GM18520 (cell line): ENCODE measurements around the gene CEMIP2.

Experiments
- ATAC-seq: cut with Tn5 transposase; IDR thresholded peaks from one replicate; pipeline ENCODE4 v1.9.1; 2021; ENCODE audit not compliant: unreplicated experiment

Gene CEMIP2

GRCh38 chr9:71770170-71770569 lies 1.9 kb upstream of the CEMIP2 start:
- no peak for ATAC-seq

- ATAC-seq: peak; percentile 23
Observed at GRCh38 chr9:71769175-71770161, 1.2 kb upstream of the CEMIP2 start.

- no peak for ATAC-seq
Observed at GRCh38 chr9:71767776-71768321, 464 bp downstream of the CEMIP2 start.

- ATAC-seq: no peak
Observed at GRCh38 chr9:71767163-71767775, 1.0 kb downstream of the CEMIP2 start.

- peak; percentile 23 for ATAC-seq
Observed at GRCh38 chr9:71766663-71767062, 1.6 kb downstream of the CEMIP2 start.

- no peak for ATAC-seq
Observed at GRCh38 chr9:71765693-71766092, 2.6 kb downstream of the CEMIP2 start.

GRCh38 chr9:71764891-71765290 lies 3.4 kb downstream of the CEMIP2 start:
- ATAC-seq: no peak

GRCh38 chr9:71764463-71764862 lies 3.9 kb downstream of the CEMIP2 start:
- ATAC-seq: no peak

GRCh38 chr9:71763832-71764231 lies 4.5 kb downstream of the CEMIP2 start:
- no peak for ATAC-seq

GRCh38 chr9:71762900-71763653 lies 5.2 kb downstream of the CEMIP2 start:
- no peak for ATAC-seq

GRCh38 chr9:71761938-71762353 lies 6.4 kb downstream of the CEMIP2 start:
- no peak for ATAC-seq

GRCh38 chr9:71760901-71761300 lies 7.4 kb downstream of the CEMIP2 start:
- ATAC-seq: no peak

- ATAC-seq: no peak
Observed at GRCh38 chr9:71758785-71759184, 9.5 kb downstream of the CEMIP2 start.

GRCh38 chr9:71758277-71758676 lies 10.0 kb downstream of the CEMIP2 start:
- ATAC-seq: no peak

- ATAC-seq: no peak
Observed at GRCh38 chr9:71756753-71757152, 11.6 kb downstream of the CEMIP2 start.

GRCh38 chr9:71755869-71756268 lies 12.4 kb downstream of the CEMIP2 start:
- no peak for ATAC-seq

- ATAC-seq: no peak
Observed at GRCh38 chr9:71755230-71755629, 13.1 kb downstream of the CEMIP2 start.

GRCh38 chr9:71754151-71754550 lies 14.2 kb downstream of the CEMIP2 start:
- no peak for ATAC-seq

GRCh38 chr9:71752928-71753327 lies 15.4 kb downstream of the CEMIP2 start:
- ATAC-seq: no peak

- no peak for ATAC-seq
Observed at GRCh38 chr9:71752352-71752751, 16.0 kb downstream of the CEMIP2 start.

GRCh38 chr9:71748280-71748743 lies 20.0 kb downstream of the CEMIP2 start:
- ATAC-seq: no peak
